Stimulated activated CD4-positive, alpha-beta T cell treated with anti-CD3 and anti-CD28 coated beads, Interleukin-4, amount 100 ng/mL, for 4 hours (primary cell): Measurements from ENCODE around the gene CNTN4.
"Not testable (repeated sequence)": the region's sequence is repeated elsewhere in the genome, so short reads cannot be mapped to it uniquely, and the experiment has no call there.

Source experiments
- DNase-seq, 2 experiments: peaks; one replicate each; pipeline ENCODE4 v3.0.0-alpha.2; 2020

CNTN4 gene

DNA sequence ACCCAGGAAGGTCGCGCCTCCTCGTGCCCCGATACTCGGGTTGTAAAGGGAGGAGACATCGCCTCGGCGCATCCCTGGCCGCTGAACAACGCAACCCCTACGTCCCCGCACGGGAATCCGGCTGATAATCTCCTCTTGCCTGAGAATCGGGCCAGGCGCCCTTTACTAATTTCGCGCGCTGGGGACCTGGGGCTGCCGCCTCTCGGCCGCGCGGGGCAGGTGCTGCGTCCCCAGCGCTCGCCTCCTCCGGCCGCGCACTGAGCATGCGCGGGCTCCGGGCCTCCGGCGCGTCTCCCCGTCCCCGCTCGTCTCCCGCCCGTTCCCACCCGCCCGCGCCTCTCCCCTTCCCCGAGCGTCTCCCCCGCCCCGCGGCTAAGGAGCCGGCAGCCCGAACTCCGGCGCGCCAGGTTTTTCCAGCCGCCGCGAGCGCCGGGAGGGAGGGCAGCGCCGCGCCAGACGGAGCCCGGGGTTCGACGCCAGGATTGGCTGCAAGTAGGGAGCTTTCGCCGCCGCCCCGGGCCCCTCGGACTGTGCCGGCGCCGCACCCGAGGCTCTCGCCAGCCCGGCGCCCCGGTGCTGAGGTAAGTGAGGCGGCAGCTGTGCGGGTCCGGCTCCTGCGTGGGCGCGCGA is at the start of gene CNTN4:
Gene CNTN4, plus strand, starts transcription at position 469 of the 630 bp plus-strand sequence.
- DNase-seq, result no peak

- DNase-seq, result no peak
Observed at GRCh38 chr3:2061360-2061759, 37.3 kb upstream of the CNTN4 start.

DNA sequence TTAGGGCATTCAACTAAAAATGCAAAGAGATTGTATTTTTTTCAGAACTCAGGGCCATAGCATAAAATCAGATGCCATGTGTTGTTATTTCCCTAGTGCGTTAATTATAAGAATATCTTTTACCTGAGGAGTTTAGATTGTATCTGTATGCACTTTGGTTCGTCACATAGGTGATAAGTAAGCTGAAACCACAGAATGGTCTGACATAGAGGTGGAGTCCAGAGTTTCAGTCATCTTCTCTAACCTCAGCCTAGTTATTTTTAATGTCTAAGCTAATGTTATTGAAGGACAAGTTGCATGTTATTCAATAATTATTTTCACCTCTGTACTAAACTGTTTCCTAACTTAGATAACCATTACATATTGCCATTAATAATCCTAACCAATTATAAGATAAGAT is 27.1 kb upstream of the CNTN4 start:
- DNase-seq, result no peak

DNA sequence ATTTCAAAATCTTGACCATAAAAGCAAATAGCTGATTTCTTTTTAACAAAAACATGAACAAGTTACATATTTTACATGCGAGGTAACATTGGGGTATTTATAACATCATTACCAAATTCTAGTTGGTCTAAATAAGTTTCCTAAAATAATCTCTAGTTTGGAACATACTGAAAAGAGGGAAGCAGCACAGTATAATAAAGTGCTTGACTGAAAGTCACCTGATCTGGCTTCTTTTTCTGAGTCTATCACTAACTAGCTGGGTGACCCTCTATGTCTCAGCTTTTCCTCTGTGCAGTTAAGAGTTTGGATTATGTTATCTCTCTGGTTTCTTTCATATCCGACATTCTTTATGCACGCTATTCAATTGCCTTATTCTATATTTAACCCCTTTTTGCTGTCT is 19.8 kb upstream of the CNTN4 start:
- no peak for DNase-seq

GRCh38 chr3:2082871-2083480 is 15.7 kb upstream of the CNTN4 start:
- no peak for DNase-seq

- DNase-seq, result not testable (repeated sequence)
Observed at GRCh38 chr3:2083558-2083957, 15.1 kb upstream of the CNTN4 start.

- DNase-seq, result no peak
Observed at GRCh38 chr3:2090095-2090911, 8.4 kb upstream of the CNTN4 start.

DNA sequence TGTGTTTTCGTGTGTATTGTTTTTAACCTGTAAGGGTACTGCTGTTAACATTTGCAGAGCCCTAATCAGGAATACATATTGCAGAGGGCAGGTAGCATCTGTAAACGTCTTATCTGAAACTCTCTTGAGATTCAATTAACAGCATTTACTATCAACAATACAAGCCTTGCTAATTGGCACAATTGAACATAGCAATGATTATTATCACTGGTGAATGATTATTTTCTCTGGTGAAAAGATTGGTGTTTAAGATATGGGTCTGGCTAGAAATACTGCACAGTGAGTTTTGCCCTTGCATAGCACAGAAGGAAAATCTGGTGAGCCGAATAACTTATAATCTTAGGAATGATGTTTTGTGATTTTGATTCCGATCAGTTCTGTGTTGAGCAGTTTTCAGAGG is 5.9 kb upstream of the CNTN4 start:
- no peak for DNase-seq

- no peak for DNase-seq
Observed at GRCh38 chr3:2094941-2095340, 3.7 kb upstream of the CNTN4 start.

- no peak for DNase-seq
Observed at GRCh38 chr3:2096216-2096615, 2.5 kb upstream of the CNTN4 start.

- no peak for DNase-seq
Observed at GRCh38 chr3:2097641-2098191, 950 bp upstream of the CNTN4 start.

- no peak for DNase-seq
Observed at GRCh38 chr3:2099028-2099671, 484 bp downstream of the CNTN4 start.

DNA sequence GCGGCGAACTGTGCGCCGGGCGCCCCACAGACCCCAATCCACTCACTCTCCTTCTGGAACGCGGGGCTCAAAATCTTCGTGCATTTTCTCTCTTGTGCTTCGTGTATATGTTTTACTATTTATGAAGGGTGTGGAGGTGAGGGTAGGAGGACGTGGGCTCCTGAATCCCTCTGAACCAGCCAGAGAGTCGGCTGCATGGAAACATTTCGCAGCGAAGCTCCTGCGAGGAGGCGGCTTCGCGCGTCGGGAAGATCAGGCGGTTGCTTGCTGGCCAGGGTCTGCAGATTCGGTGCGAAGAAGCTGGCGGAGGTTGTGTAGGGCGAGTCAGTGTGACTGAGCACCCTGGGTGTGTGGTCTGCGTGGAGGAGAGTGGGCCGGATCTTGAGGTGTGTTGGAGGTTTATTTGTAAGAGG is 1.1 kb downstream of the CNTN4 start:
- DNase-seq, result no peak

DNA sequence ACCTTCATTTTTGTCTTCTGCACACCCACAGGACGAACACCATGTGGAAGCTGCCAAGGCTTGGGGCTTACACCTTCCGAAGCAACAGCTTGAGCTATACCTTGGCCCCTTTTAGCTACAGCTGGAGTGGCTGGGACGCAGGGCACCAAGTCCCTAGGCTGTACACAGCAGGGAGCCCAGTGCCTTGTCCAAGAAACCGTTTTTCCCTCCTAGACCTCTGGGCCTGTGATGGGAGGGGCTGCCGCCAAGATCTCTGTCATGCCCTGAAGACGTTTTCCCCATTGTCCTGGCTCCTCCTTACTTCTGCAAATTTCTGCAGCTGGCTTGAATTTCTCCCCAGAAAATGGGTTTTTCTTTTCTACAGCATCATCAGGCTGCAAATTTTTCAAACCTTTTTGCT is 7.8 kb downstream of the CNTN4 start:
- DNase-seq, result no peak

GRCh38 chr3:2110597-2111117 is 12.0 kb downstream of the CNTN4 start:
- no peak for DNase-seq

DNA sequence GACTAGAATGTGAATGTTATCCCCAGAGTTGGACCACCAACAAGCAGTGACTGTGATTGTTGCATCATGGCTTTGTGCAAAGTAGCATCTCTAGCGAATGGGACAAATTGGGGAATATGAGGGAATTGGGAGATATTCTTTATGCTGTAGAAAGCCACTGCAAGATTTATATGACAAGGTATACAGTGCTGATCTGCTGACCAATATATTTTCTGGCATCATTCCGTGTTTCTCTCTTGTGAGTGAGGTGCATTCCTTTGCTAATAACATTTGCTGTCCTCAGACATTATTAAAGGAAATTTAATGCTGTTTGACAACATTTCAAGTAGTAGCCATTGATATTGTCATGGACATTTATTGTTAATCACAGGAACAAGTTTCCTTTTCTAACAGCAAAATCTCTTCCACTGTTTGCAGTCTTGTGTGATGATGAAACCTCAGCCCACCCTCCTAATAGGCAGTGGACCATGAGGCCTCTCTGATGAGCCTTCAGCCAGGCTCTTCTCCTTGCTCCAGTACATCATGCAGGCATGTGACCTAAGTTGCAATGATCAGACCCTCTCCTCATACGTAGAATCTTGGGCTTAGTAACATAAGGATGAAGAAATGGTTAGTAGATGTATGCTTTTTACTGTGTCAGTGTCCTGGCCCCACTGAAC is 16.1 kb downstream of the CNTN4 start:
- no peak for DNase-seq

GRCh38 chr3:2130726-2131125 is 32.1 kb downstream of the CNTN4 start:
- no peak for DNase-seq

DNA sequence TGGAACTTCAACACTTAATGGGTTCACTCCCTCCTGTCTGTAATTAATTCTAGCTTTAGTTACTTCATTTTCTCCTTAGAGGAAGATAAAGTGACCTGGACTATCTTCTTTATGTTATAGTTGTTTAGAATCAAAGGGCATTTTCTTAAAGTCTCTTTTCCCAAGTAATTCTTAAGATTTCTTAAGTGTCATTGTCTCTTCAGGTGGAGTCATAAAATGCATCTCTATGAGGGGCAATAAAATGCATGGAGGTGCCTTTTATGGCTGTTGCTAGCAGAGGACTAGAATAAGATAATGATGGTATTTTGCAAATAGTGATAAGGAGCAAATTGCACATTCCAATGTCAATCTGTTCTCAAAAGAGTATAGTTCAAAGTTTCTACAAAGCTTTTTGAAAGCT is 34.5 kb downstream of the CNTN4 start:
- no peak for DNase-seq

- no peak for DNase-seq
Observed at GRCh38 chr3:2137651-2138050, 39.0 kb downstream of the CNTN4 start.

DNA sequence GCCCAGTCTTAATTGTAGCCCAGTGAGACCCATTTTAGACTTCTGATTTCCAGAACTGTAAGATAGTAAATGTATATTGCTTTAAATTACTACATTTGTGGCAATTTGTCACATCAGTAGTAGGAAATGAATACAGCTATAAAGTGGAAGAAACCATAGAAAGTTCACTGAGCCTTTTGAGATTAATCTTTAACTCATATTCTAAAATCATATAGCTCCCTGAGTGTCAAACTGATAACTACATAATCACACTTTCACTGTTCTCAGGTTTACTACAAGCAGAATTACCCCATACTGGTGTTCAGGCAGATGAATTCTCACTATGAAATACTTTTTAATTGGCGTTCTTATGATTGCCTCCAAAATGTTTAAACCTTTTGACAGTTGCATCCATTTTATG is 42.8 kb downstream of the CNTN4 start:
- no peak for DNase-seq

DNA sequence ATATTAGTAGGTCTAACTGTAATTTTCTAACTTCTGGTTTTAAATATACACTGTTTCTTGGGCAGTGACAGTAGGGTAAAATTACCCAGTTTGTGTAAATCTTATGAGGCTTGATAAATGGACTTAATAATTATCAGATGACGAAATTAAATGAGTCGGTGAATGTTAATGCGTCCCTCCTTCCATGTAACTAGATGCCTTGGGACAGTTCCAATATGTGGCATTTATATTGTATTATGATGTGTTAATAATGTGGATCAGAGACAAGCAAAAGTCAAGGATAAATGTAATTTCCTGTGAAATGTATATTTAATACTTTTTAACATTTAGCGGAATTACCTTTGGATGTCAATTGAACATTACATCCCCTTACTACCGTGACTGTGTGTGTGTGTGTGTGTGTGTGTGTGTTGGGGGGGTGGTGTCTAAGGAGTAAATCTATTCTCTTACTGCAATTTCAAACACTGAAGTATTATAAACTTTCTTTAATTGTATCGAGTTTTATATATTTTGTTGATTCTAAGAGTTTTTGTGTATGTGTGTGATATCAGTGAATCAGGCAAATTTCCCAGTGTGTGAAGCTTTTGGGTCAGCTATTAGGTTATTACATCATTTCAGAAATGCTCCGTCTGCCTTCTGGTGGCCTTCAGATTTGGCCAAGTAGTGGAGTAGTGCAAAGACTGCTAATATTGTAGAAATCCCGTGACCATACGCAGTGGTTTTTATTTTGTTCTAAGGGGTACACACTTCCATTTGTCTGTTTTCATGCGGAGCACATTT is 50.1 kb downstream of the CNTN4 start:
- DNase-seq, result no peak

DNA sequence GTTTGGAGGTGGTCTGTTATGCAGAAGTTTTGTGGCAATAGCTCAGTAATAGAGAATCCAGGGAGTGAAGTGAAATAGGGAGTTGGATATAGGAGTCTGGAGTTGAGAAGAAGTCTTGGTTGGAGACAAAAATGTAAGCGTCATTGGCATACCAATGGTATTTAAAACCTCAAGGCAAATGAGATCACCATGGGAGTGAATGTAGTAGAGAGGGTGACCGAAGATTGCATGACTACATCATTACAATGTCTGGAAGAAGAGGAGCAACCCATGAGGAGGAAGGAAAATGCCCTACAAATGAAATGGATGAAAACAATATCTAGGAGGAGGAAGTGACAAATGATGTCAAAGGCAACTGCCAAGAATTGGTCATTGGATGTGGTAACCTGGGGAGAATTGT is 54.4 kb downstream of the CNTN4 start:
- DNase-seq, result no peak
